Activated T-cell treated with anti-CD3 and anti-CD28 coated beads for 48 hours (primary cell): ENCODE data around the gene ATG16L1.
"Not testable (repeated sequence)": the region's sequence is repeated elsewhere in the genome, so short reads cannot be mapped to it uniquely, and the experiment has no call there.

Experiments used
- DNase-seq: peaks from one replicate; pipeline ENCODE4 v3.0.0-alpha.2; 2020; ENCODE audit warnings: low read depth

ATG16L1 gene

GRCh38 chr2:233334915-233335314 is 83.4 kb downstream of the ATG16L1 start:
- DNase-seq, result no peak

GRCh38 chr2:233336091-233336490 is 84.6 kb downstream of the ATG16L1 start:
- not testable (repeated sequence) for DNase-seq

- no peak for DNase-seq
Measured at GRCh38 chr2:233336541-233336940, 85.1 kb downstream of the ATG16L1 start.

GRCh38 chr2:233338046-233338445 is 86.6 kb downstream of the ATG16L1 start:
- DNase-seq, result no peak

GRCh38 chr2:233338812-233339368 is 87.4 kb downstream of the ATG16L1 start:
- no peak for DNase-seq

GRCh38 chr2:233339427-233339826 is 88.0 kb downstream of the ATG16L1 start:
- DNase-seq, result no peak

- DNase-seq, result no peak
Measured at GRCh38 chr2:233341296-233341695, 89.8 kb downstream of the ATG16L1 start.

- no peak for DNase-seq
Measured at GRCh38 chr2:233342301-233342700, 90.8 kb downstream of the ATG16L1 start.

- no peak for DNase-seq
Measured at GRCh38 chr2:233343171-233343705, 91.8 kb downstream of the ATG16L1 start.
